ENCODE results near the gene DEAF1. TPM values are rescaled to one million over a fixed set of nuclear protein-coding genes. Genes with fewer than 3 reads are reported as not detected.

Gene DEAF1
- total RNA-seq, 1 donor from 2014 or later: 39.8 TPM

DNA sequence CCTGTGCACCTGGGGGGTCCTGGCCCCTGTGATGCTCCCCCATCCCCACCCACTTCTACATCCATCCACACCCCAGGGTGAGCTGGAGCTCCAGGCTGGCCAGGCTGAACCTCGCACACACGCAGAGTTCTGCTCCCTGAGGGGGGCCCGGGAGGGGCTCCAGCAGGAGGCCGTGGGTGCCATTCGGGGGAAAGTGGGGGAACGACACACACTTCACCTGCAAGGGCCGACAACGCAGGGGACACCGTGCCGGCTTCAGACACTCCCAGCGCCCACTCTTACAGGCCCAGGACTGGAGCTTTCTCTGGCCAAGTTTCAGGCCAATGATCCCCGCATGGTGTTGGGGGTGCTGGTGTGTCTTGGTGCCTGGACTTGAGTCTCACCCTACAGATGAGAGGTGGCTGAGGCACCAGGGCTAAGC, 32.3 kb upstream of the DEAF1 start:
- no peaks in the 10 kb centered on the region for H3K36me3 Mint-ChIP-seq (ENCODE audit: low read depth)
- DNase-seq: no peak
- H3K9me3 Mint-ChIP-seq: no peaks in the 10 kb centered on the region
- POLR2A ChIA-PET: interaction anchor here (0.9 to 2.0 kb wide), 2 partner anchors 21 to 32 kb away, joined by 3 to 5 read pairs; partner anchors contain the start of gene TMEM80
- peaks cover 6% of the 10 kb centered on the region for H3K27me3 Mint-ChIP-seq
- H3K4me1 Mint-ChIP-seq: peaks cover 11% of the 10 kb centered on the region
- ATAC-seq (ENCODE audit: low read depth): no peak
- TF ChIP-seq CTCF (IDR thresholded peaks at IDR 0.05): no peak
- CTCF ChIA-PET: interaction anchor here (1.2 to 8.8 kb wide), 5 partner anchors 20 to 76 kb away, joined by 3 to 70 read pairs (median 7); partner anchors contain the start of genes DEAF1, TALDO1 and TMEM80
- no peak overlapping the region for H3K4me3 Mint-ChIP-seq
- intact Hi-C loops (cut with micrococcal nuclease): loop anchor here (5.0 kb wide), 1 partner anchor 110 kb away; the partner anchor contains the start of gene IRF7
- no peak overlapping the region for H3K27ac Mint-ChIP-seq

- no peak for TF ChIP-seq CTCF (IDR thresholded peaks at IDR 0.05)
- DNase-seq (peak; percentile 49), ATAC-seq (ENCODE audit: low read depth) (peak; percentile 15)
- H3K27me3 Mint-ChIP-seq: peaks cover 6% of the 10 kb centered on the region
- peaks cover 18% of the 10 kb centered on the region for H3K4me1 Mint-ChIP-seq
- CTCF ChIA-PET: interaction anchor here (0.6 to 8.8 kb wide), 7 partner anchors 17 to 276 kb away, joined by 3 to 70 read pairs (median 3); partner anchors contain the start of genes DEAF1, PTDSS2 and TMEM80
- peak overlapping the region; percentile 63 for H3K4me3 Mint-ChIP-seq
- POLR2A ChIA-PET: interaction anchor here (0.5 to 2.0 kb wide), 11 partner anchors 11 to 220 kb away, joined by 3 to 27 read pairs (median 4); partner anchors contain the start of genes DEAF1, PHRF1, RPLP2 and TALDO1
- no peaks in the 10 kb centered on the region for H3K36me3 Mint-ChIP-seq (ENCODE audit: low read depth)
- no peak overlapping the region for H3K27ac Mint-ChIP-seq
- H3K9me3 Mint-ChIP-seq: no peaks in the 10 kb centered on the region
- intact Hi-C loops (cut with micrococcal nuclease): loop anchor here (1.0 to 5.0 kb wide), 2 partner anchors 71 to 109 kb away; partner anchors contain the start of gene IRF7
These were observed 31.5 kb upstream of the DEAF1 start for GRCh38 chr11:726278-727220.

DNA sequence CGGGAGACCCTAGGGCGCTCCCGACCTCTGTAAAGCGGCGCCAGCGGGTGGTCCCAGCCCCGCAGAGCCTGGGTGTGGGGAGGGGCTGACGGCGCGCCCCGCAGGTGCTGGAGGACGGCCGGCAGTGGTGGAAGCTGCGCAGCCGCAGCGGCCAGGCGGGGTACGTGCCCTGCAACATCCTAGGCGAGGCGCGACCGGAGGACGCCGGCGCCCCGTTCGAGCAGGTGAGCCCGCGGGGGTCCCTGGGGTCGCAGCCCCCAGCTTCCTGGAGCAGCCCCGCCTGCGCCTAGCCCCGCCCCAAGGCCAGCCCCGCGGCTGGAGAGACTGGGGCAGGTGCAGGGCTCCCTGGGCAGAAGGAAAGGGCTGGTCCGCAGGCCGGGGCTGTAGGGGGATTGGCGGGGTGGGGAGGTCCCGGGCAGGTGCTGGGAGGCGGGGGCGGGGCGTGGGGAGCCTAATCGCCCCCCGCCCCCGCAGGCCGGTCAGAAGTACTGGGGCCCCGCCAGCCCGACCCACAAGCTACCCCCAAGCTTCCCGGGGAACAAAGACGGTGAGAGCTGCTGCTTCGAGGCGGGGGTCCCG, 30.7 kb upstream of the DEAF1 start:
- CTCF ChIA-PET: interaction anchor here (1.2 to 8.8 kb wide), 3 partner anchors 31 to 171 kb away, joined by 9 to 70 read pairs (median 34); partner anchors contain the start of genes DEAF1 and TMEM80
- Mint-ChIP-seq H3K36me3 (ENCODE audit: low read depth) (no peaks in the 10 kb centered on the region), H3K9me3 (no peaks in the 10 kb centered on the region), H3K27ac (no peak overlapping the region), H3K4me1 (peaks cover 21% of the 10 kb centered on the region), H3K4me3 (peak overlapping the region; percentile 75), H3K27me3 (peaks cover 8% of the 10 kb centered on the region)
- intact Hi-C loops (cut with micrococcal nuclease): loop anchor here (1.0 to 5.0 kb wide), 2 partner anchors 72 to 108 kb away; partner anchors contain the start of gene IRF7
- no peak for DNase-seq
- POLR2A ChIA-PET: interaction anchor here (0.8 to 2.0 kb wide), 7 partner anchors 21 to 171 kb away, joined by 3 to 27 read pairs (median 6); partner anchors contain the start of genes DEAF1, PHRF1, RPLP2 and TALDO1
- TF ChIP-seq CTCF (IDR thresholded peaks at IDR 0.05): no peak
- no peak for ATAC-seq (ENCODE audit: low read depth)

GRCh38 chr11:724778-725386, 29.9 kb upstream of the DEAF1 start:
- POLR2A ChIA-PET: interaction anchor here (0.7 to 4.1 kb wide), 4 partner anchors 22 to 156 kb away, joined by 3 to 95 read pairs (median 18); partner anchors contain the start of genes DEAF1, TALDO1 and TMEM80
- intact Hi-C loops (cut with micrococcal nuclease): loop anchor here (5.0 kb wide), 2 partner anchors 108 to 188 kb away; partner anchors contain the start of genes HRAS, IRF7 and LRRC56
- DNase-seq: no peak
- Mint-ChIP-seq H3K27ac (no peak overlapping the region), H3K4me1 (peaks cover 21% of the 10 kb centered on the region), H3K9me3 (no peaks in the 10 kb centered on the region), H3K27me3 (peaks cover 7% of the 10 kb centered on the region), H3K36me3 (ENCODE audit: low read depth) (no peaks in the 10 kb centered on the region), H3K4me3 (peak overlapping the region; percentile 75)
- TF ChIP-seq CTCF (IDR thresholded peaks at IDR 0.05): no peak
- ATAC-seq (ENCODE audit: low read depth): no peak
- CTCF ChIA-PET: interaction anchor here (0.7 to 8.8 kb wide), 5 partner anchors 30 to 176 kb away, joined by 3 to 70 read pairs (median 24); partner anchors contain the start of genes DEAF1 and TMEM80

All from activated B cell treated with CpG ODN at 0.5 μM for 24 hours (primary cell).